Measurements from ENCODE around the gene KRT7. TPM values are rescaled to one million over a fixed set of nuclear protein-coding genes. Genes with fewer than 3 reads are reported as not detected.

The KRT7 gene
- 293 and 420 TPM in 2 replicates for total RNA-seq
- 120 and 131 TPM in 2 replicates for polyA plus RNA-seq
- polyA plus RNA-seq (2011; cell fraction: cytosol; rRNA removed) = 170 and 179 TPM in 2 replicates
- polyA plus RNA-seq (2011; cell fraction: nucleus; rRNA removed) = 202 and 253 TPM in 2 replicates
- polyA plus RNA-seq (2012) = 398 and 588 TPM in 2 replicates
- 110 and 113 TPM in 2 replicates for polyA minus RNA-seq
- polyA minus RNA-seq (2011; cell fraction: cytosol; rRNA and poly(A)+ RNA removed) = 331 TPM
- 34.1 and 37.4 TPM in 2 replicates for polyA minus RNA-seq (2011; cell fraction: nucleus; rRNA and poly(A)+ RNA removed)
- Bru-seq, nascent RNA = percentile 61 among the genes with signal in this experiment
- BruChase-seq, experiment 1, labeled RNA remaining after a 6-hour chase = percentile 93 among the genes with signal in this experiment
- percentile 93 among the genes with signal in this experiment for BruChase-seq, experiment 2, labeled RNA remaining after a 2-hour chase
- long read RNA-seq, transcript KRT7-201 (9 exons, 1,754 nt) = major isoform, 576 of 831 reads
- long read RNA-seq, partial matches to known transcripts = 83 of 831 reads
- long read RNA-seq, other reads (novel, unspliced or antisense) = 171 of 831 reads

DNA sequence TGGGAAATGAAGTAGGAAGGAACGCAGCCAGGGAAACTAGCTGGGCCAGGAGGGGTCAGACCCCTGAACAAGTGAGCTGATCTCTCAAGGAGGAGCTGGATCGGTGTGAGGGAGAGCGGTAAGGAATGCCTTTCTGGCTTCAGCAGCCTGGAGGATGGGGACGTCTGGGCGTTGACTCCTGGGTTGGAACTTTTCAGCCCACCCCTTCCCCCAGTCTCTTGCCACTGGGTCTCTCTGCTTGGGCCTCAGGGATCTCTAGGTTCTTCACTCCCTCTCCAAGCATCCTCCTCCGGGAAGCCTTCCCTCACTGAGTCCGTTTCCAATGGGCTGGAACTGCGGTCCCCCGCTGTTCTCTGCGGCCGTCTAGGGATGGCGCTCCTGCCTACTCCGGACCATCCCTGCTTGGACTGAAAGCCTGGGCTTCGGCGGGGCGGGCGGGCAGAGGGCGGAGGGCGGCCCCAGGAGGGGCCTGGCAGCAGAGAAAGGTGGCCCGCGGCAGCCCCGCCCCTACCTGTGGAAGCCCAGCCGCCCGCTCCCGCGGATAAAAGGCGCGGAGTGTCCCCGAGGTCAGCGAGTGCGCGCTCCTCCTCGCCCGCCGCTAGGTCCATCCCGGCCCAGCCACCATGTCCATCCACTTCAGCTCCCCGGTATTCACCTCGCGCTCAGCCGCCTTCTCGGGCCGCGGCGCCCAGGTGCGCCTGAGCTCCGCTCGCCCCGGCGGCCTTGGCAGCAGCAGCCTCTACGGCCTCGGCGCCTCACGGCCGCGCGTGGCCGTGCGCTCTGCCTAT lies at the start of gene KRT7:
KRT7 (plus strand) TSS at position 570 of the 788 bp plus-strand sequence; CDS start at position 624, 54 bp downstream.
- Histone ChIP-seq H3K9me3 (replicated peaks; ENCODE audit: control insufficient read depth, insufficient read depth, low read length) (no peaks in the 10 kb centered on the region), H3K27me3 (ENCODE audit: control insufficient read depth in 2 of 2, insufficient read depth in 2 of 2, low read length in 2 of 2) (no peaks in the 10 kb centered on the region), H3K9me1 (replicated peaks; ENCODE audit: control insufficient read depth, extremely low read depth, insufficient read depth, low read length) (no peaks in the 10 kb centered on the region), H3K9ac (replicated peaks; ENCODE audit: extremely low read depth, insufficient read depth, low read length) (peak within 1 kb of the TSS; percentile 19), H3K4me1 (ENCODE audit: control insufficient read depth, extremely low read depth, insufficient read depth, low read length) (peaks cover 44% of the 10 kb centered on the region), H3K4me3 (replicated peaks in 1 of 3; ENCODE audit: insufficient read depth in 1 of 3, low read depth in 1 of 3, low read length in 3 of 3) (peak within 1 kb of the TSS in 2 of 3 experiments; percentile 23 to 39), H2AFZ (ENCODE audit: low read depth, low read length) (peak within 1 kb of the TSS; percentile 47), H3K79me2 (ENCODE audit: control insufficient read depth, insufficient read depth, low read length) (peaks cover 7% of the 10 kb centered on the region), H3K4me2 (ENCODE audit: insufficient read depth, low read length) (peak within 1 kb of the TSS; percentile 30), H3K36me3 (ENCODE audit: control insufficient read depth in 2 of 2, extremely low read depth in 1 of 2, insufficient read depth in 2 of 2, low read length in 2 of 2) (no peaks in the 10 kb centered on the region), H4K20me1 (replicated peaks; ENCODE audit: control insufficient read depth, extremely low read depth, insufficient read depth, low read length) (no peaks in the 10 kb centered on the region), H3K27ac (ENCODE audit: insufficient read depth, low read depth, low read length) (peak within 1 kb of the TSS; percentile 84)
- DNase-seq (ENCODE audit: low read depth, low spot score) (peak; percentile 11), FAIRE-seq (peak; percentile 73)
- dilution Hi-C loops (cut with MboI; ENCODE audit: extremely low pct_ligation_motif_present, low sequenced_read_pairs) = no loop called here
- CTCF ChIA-PET = interaction anchor here (1.0 to 3.3 kb wide), 10 partner anchors 11 to 647 kb away, joined by 3 to 13 read pairs (median 6); no protein-coding TSS in a partner anchor
- POLR2A ChIA-PET = no interaction called here
- TF ChIP-seq MYC (IDR thresholded peaks at IDR 0.05; ENCODE audit: low read depth, low read length) (no peak), POLR2A (IDR thresholded peaks at IDR 0.05; ENCODE audit: low read depth, low read length) (peak; percentile 83), GATA2 (IDR thresholded peaks at IDR 0.05; ENCODE audit: insufficient read depth, insufficient read length, low read depth, low read length) (no peak), POLR2AphosphoS5 (IDR thresholded peaks at IDR 0.05; ENCODE audit: insufficient read depth, low read depth, low read length) (peak; percentile 54)
- intact Hi-C loops (cut with micrococcal nuclease) = loop anchor here (5.0 kb wide), 1 partner anchor 94 kb away; no protein-coding TSS in a partner anchor
- TSS peak; percentile 51 for BruUV-seq (replicated peaks)

DNA sequence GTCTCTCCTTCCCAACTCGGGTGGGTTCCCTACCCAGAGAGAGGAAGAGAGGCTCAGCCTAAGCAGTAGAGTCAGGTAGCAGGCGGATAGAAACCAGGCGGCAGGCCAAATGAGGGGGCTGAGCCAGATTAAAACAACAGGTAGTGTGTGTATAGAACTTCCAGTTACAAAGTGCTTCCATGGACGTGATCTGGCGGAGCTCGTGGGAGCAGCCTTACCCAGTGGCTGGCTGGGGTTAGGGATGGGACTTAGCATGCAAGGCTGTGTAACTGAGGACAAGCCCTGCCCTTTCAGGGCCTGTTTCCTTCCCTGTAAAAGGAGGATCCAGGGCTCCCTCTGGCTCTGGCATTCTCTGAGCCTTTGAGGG lies 49.5 kb upstream of the KRT7 start:
- H3K36me3 ChIP-seq (ENCODE audit: control insufficient read depth in 2 of 2, extremely low read depth in 1 of 2, insufficient read depth in 2 of 2, low read length in 2 of 2) = no peaks in the 10 kb centered on the region
- ChIA-PET CTCF (interaction anchor here (1.1 to 2.5 kb wide), 3 partner anchors 8 to 95 kb away, joined by 3 to 8 read pairs (median 3); partner anchors contain the start of gene KRT80), POLR2A (interaction anchor here (0.8 kb wide), 1 partner anchor 66 kb away, joined by 3 read pairs; no protein-coding TSS in a partner anchor)
- no peak for DNase-seq (ENCODE audit: low read depth, low spot score)
- TF ChIP-seq FOS (IDR thresholded peaks at IDR 0.05; ENCODE audit: borderline replicate concordance, insufficient read depth, low read length) (no peak), MYC (IDR thresholded peaks at IDR 0.05; ENCODE audit: low read depth, low read length) (no peak), POLR2AphosphoS5 (IDR thresholded peaks at IDR 0.05; ENCODE audit: insufficient read depth, low read depth, low read length) (no peak), POLR2A (IDR thresholded peaks at IDR 0.05; ENCODE audit: low read depth, low read length) (no peak)
- TF ChIP-seq, protein P1, sequence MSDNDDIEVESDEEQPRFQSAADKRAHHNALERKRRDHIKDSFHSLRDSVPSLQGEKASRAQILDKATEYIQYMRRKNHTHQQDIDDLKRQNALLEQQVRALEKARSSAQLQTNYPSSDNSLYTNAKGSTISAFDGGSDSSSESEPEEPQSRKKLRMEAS (IDR thresholded peaks at IDR 0.05; ENCODE audit: insufficient read depth, insufficient read length) = no peak
- TF ChIP-seq, protein P2, sequence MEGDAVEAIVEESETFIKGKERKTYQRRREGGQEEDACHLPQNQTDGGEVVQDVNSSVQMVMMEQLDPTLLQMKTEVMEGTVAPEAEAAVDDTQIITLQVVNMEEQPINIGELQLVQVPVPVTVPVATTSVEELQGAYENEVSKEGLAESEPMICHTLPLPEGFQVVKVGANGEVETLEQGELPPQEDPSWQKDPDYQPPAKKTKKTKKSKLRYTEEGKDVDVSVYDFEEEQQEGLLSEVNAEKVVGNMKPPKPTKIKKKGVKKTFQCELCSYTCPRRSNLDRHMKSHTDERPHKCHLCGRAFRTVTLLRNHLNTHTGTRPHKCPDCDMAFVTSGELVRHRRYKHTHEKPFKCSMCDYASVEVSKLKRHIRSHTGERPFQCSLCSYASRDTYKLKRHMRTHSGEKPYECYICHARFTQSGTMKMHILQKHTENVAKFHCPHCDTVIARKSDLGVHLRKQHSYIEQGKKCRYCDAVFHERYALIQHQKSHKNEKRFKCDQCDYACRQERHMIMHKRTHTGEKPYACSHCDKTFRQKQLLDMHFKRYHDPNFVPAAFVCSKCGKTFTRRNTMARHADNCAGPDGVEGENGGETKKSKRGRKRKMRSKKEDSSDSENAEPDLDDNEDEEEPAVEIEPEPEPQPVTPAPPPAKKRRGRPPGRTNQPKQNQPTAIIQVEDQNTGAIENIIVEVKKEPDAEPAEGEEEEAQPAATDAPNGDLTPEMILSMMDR (IDR thresholded peaks at IDR 0.05; ENCODE audit: extremely low read depth in 1 of 2, insufficient read depth in 1 of 2, low read depth in 1 of 2, low read length in 2 of 2) = no peak
- H3K27ac ChIP-seq (ENCODE audit: insufficient read depth, low read depth, low read length) = peak overlapping the region; percentile 10
- no peaks in the 10 kb centered on the region for H3K79me2 ChIP-seq (ENCODE audit: control insufficient read depth, insufficient read depth, low read length)
- dilution Hi-C loops (cut with MboI; ENCODE audit: extremely low pct_ligation_motif_present, low sequenced_read_pairs) = no loop called here
- no TSS peak for BruUV-seq (replicated peaks)
- no peak overlapping the region for H3K9ac ChIP-seq (replicated peaks; ENCODE audit: extremely low read depth, insufficient read depth, low read length)
- H3K4me3 ChIP-seq (replicated peaks in 1 of 3; ENCODE audit: insufficient read depth in 1 of 3, low read depth in 1 of 3, low read length in 3 of 3) = no peak overlapping the region
- no peaks in the 10 kb centered on the region for H3K9me1 ChIP-seq (replicated peaks; ENCODE audit: control insufficient read depth, extremely low read depth, insufficient read depth, low read length)
- H3K4me1 ChIP-seq (ENCODE audit: control insufficient read depth, extremely low read depth, insufficient read depth, low read length) = peaks cover 47% of the 10 kb centered on the region
- H3K4me2 ChIP-seq (ENCODE audit: insufficient read depth, low read length) = no peak overlapping the region
- no peak overlapping the region for H2AFZ ChIP-seq (ENCODE audit: low read depth, low read length)
- H3K27me3 ChIP-seq (ENCODE audit: control insufficient read depth in 2 of 2, insufficient read depth in 2 of 2, low read length in 2 of 2) = no peaks in the 10 kb centered on the region
- intact Hi-C loops (cut with micrococcal nuclease) = no loop called here
- FAIRE-seq = peak; percentile 31
- H4K20me1 ChIP-seq (replicated peaks; ENCODE audit: control insufficient read depth, extremely low read depth, insufficient read depth, low read length) = no peaks in the 10 kb centered on the region
- no peaks in the 10 kb centered on the region for H3K9me3 ChIP-seq (replicated peaks; ENCODE audit: control insufficient read depth, insufficient read depth, low read length)
